ENCODE data around the gene NBPF14.
"Not testable (repeated sequence)": the region's sequence is repeated elsewhere in the genome, so short reads cannot be mapped to it uniquely, and the experiment has no call there.

NBPF14 gene

GRCh38 chr1:148512571-148513184 lies 83.1 kb downstream of the NBPF14 start:
- H3K9ac ChIP-seq, H3K27me3 ChIP-seq, H3K36me3 ChIP-seq, H3K27ac ChIP-seq, H3K4me1 ChIP-seq, H3K9me3 ChIP-seq, H4K20me1 ChIP-seq, H3K4me3 ChIP-seq, H3K4me2 ChIP-seq: not testable (repeated sequence)

- not testable (repeated sequence) for H4K20me1 ChIP-seq, H3K4me1 ChIP-seq, H3K9ac ChIP-seq, H3K4me2 ChIP-seq, H3K36me3 ChIP-seq, H3K27ac ChIP-seq, H3K9me3 ChIP-seq, H3K4me3 ChIP-seq, H3K27me3 ChIP-seq
These were observed 101.9 kb downstream of the NBPF14 start for GRCh38 chr1:148493933-148494332.

GRCh38 chr1:148483029-148483428 lies 112.8 kb downstream of the NBPF14 start, which contains the start of gene PPIAL4G:
Gene PPIAL4G, minus strand, starts transcription at chr1:148483302. Its CDS starts 50 bp downstream, at chr1:148483252.
- not testable (repeated sequence) for H3K4me1 ChIP-seq, H3K27me3 ChIP-seq, H3K9ac ChIP-seq, H3K36me3 ChIP-seq, H3K27ac ChIP-seq, H3K4me3 ChIP-seq, H3K4me2 ChIP-seq, H3K9me3 ChIP-seq, H4K20me1 ChIP-seq
